ENCODE results near the gene MINDY4B.
"Not testable (repeated sequence)": the region's sequence is repeated elsewhere in the genome, so short reads cannot be mapped to it uniquely, and the experiment has no call there.

Gene MINDY4B

GRCh38 chr3:150898046-150898754 lies 7.0 kb downstream of the MINDY4B start:
- DNase-seq: no peak

- DNase-seq: no peak
These were observed 7.6 kb downstream of the MINDY4B start for GRCh38 chr3:150897592-150897991.

- DNase-seq: no peak
These were observed 14.4 kb downstream of the MINDY4B start for GRCh38 chr3:150890831-150891230.

- no peak for DNase-seq
These were observed 14.9 kb downstream of the MINDY4B start for GRCh38 chr3:150890295-150890694.

- DNase-seq: no peak
These were observed 16.1 kb downstream of the MINDY4B start for GRCh38 chr3:150889106-150889505.

GRCh38 chr3:150887031-150887430 lies 18.2 kb downstream of the MINDY4B start:
- DNase-seq: no peak

GRCh38 chr3:150885535-150885934 lies 19.7 kb downstream of the MINDY4B start:
- no peak for DNase-seq

- DNase-seq: no peak
These were observed 26.2 kb downstream of the MINDY4B start for GRCh38 chr3:150878996-150879575.

GRCh38 chr3:150878290-150878689 lies 26.9 kb downstream of the MINDY4B start:
- no peak for DNase-seq

GRCh38 chr3:150877303-150877702 lies 27.9 kb downstream of the MINDY4B start:
- DNase-seq: no peak

GRCh38 chr3:150876611-150877265 lies 28.5 kb downstream of the MINDY4B start:
- DNase-seq: peak in 2 of 51 donors; percentile 10 to 50

- DNase-seq: peak in 1 of 51 donors; percentile 56
These were observed 29.7 kb downstream of the MINDY4B start for GRCh38 chr3:150875548-150875947.

GRCh38 chr3:150874666-150875219 lies 30.5 kb downstream of the MINDY4B start:
- DNase-seq: peak in 1 of 51 donors; percentile 20

- no peak for DNase-seq
These were observed 34.0 kb downstream of the MINDY4B start for GRCh38 chr3:150871192-150871591.

GRCh38 chr3:150870406-150870805 lies 34.8 kb downstream of the MINDY4B start:
- no peak for DNase-seq

- DNase-seq: no peak
These were observed 37.0 kb downstream of the MINDY4B start for GRCh38 chr3:150868282-150868681.

- DNase-seq: no peak
These were observed 37.8 kb downstream of the MINDY4B start for GRCh38 chr3:150867434-150867833.

GRCh38 chr3:150863921-150864320 lies 41.3 kb downstream of the MINDY4B start:
- DNase-seq: not testable (repeated sequence)

- peak in 1 of 51 donors; percentile 0 for DNase-seq
These were observed 43.4 kb downstream of the MINDY4B start for GRCh38 chr3:150861851-150862250.

- not testable (repeated sequence) for DNase-seq
These were observed 47.3 kb downstream of the MINDY4B start for GRCh38 chr3:150857936-150858335.

- no peak for DNase-seq
These were observed 55.0 kb downstream of the MINDY4B start for GRCh38 chr3:150850191-150850590.

GRCh38 chr3:150848864-150849263 lies 56.4 kb downstream of the MINDY4B start:
- DNase-seq: no peak

All from hypothalamus (tissue), 51 donors.